ENCODE measurements around the gene EIF6. TPM values are rescaled to one million over a fixed set of nuclear protein-coding genes. Genes with fewer than 3 reads are reported as not detected.

EIF6 gene
- total RNA-seq, 1 donor from 2014 or later: 98.0 TPM

- H3K36me3 ChIP-seq: peaks cover 24 to 35% of the 10 kb centered on the region in 2 donors
- H3K9me3 ChIP-seq: no peaks in the 10 kb centered on the region
- intact Hi-C loops (cut with DNase I): no loop called here
- H3K27me3 ChIP-seq: no peaks in the 10 kb centered on the region
- H3K4me3 ChIP-seq: no peak overlapping the region
- no peak for TF ChIP-seq CTCF (IDR thresholded peaks at IDR 0.05)
- H3K4me1 ChIP-seq: peaks cover 2 to 12% of the 10 kb centered on the region in 2 donors
- no peak overlapping the region for H3K27ac ChIP-seq
- no peak for DNase-seq (ENCODE audit: low spot score in 2 of 2)
Measured at GRCh38 chr20:35271073-35271882, 13.3 kb downstream of the EIF6 start.

GRCh38 chr20:35270021-35270902 lies 14.3 kb downstream of the EIF6 start:
- H3K27me3 ChIP-seq: no peaks in the 10 kb centered on the region
- H3K4me3 ChIP-seq: no peak overlapping the region
- no peak for DNase-seq (ENCODE audit: low spot score in 2 of 2)
- no peaks in the 10 kb centered on the region for H3K9me3 ChIP-seq
- no peak overlapping the region for H3K27ac ChIP-seq
- TF ChIP-seq CTCF (IDR thresholded peaks at IDR 0.05): no peak
- peaks cover 0 to 7% of the 10 kb centered on the region in 2 donors for H3K4me1 ChIP-seq
- intact Hi-C loops (cut with DNase I): no loop called here
- H3K36me3 ChIP-seq: peaks cover 26 to 35% of the 10 kb centered on the region in 2 donors

GRCh38 chr20:35269055-35269781 lies 15.4 kb downstream of the EIF6 start:
- intact Hi-C loops (cut with DNase I): loop anchor here (2.0 to 5.0 kb wide), 2 partner anchors 62 to 122 kb away; partner anchors contain the start of gene EDEM2
- Histone ChIP-seq H3K27me3 (no peaks in the 10 kb centered on the region), H3K4me1 (peaks cover 0 to 8% of the 10 kb centered on the region in 2 donors), H3K36me3 (peaks cover 26 to 35% of the 10 kb centered on the region in 2 donors), H3K9me3 (no peaks in the 10 kb centered on the region), H3K4me3 (no peak overlapping the region), H3K27ac (no peak overlapping the region)
- peak in 1 of 2 donors; percentile 79 for DNase-seq (ENCODE audit: low spot score in 2 of 2)
- peak; percentile 51 to 75 (median 73) for TF ChIP-seq CTCF (IDR thresholded peaks at IDR 0.05)

- no peak for DNase-seq (ENCODE audit: low spot score in 2 of 2)
- intact Hi-C loops (cut with DNase I): loop anchor here (5.0 kb wide), 1 partner anchor 60 kb away; no protein-coding TSS in a partner anchor
- no peak overlapping the region for H3K27ac ChIP-seq
- peaks cover 6 to 18% of the 10 kb centered on the region in 2 donors for H3K4me1 ChIP-seq
- no peak for TF ChIP-seq CTCF (IDR thresholded peaks at IDR 0.05)
- H3K4me3 ChIP-seq: no peak overlapping the region
- no peaks in the 10 kb centered on the region for H3K9me3 ChIP-seq
- H3K27me3 ChIP-seq: no peaks in the 10 kb centered on the region
- peaks cover 26 to 32% of the 10 kb centered on the region in 2 donors for H3K36me3 ChIP-seq
Measured at GRCh38 chr20:35267092-35267491, 17.5 kb downstream of the EIF6 start.

GRCh38 chr20:35264755-35265154 lies 19.8 kb downstream of the EIF6 start:
- H3K4me3 ChIP-seq: no peak overlapping the region
- peaks cover 12 to 17% of the 10 kb centered on the region in 2 donors for H3K36me3 ChIP-seq
- no peaks in the 10 kb centered on the region for H3K27me3 ChIP-seq
- DNase-seq (ENCODE audit: low spot score in 2 of 2): no peak
- intact Hi-C loops (cut with DNase I): loop anchor here (5.0 kb wide), 1 partner anchor 57 kb away; no protein-coding TSS in a partner anchor
- H3K9me3 ChIP-seq: no peaks in the 10 kb centered on the region
- H3K27ac ChIP-seq: peak overlapping the region; percentile 27 to 84
- no peak for TF ChIP-seq CTCF (IDR thresholded peaks at IDR 0.05)
- peaks cover 6 to 28% of the 10 kb centered on the region in 2 donors for H3K4me1 ChIP-seq
